ENCODE results near the gene KDM2A. TPM values are rescaled to one million over a fixed set of nuclear protein-coding genes. Genes with fewer than 3 reads are reported as not detected.

Gene KDM2A
- total RNA-seq, 2 donors from 2014 or later: 104 to 107 TPM

DNA sequence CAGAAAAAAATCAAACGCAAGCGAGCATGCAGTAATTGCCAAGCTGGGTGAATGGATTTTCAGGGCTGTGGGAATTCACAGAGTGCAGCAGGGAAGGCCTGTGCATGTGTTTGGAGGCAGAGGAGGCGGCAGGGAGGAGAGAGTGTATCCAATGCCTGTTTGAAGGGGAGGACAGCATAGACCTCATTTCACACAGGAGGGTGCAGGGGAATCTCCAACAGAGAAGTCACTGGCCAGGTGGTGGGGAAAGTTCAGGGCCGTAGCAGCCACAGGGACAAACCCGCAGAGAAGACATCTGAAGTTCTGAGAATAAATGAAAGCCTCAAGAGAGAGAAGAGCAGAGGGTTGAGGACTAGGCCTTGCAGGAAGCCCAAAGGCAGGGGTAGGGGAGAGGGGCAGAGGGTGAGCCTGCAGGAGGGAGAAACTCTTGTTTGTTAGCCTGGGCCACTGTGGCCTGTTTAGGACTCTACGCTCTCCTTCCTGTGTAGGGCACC is 19.2 kb upstream of the KDM2A start:
- DNase-seq (no peak), ATAC-seq (replicated peaks in 1 of 2) (peak in 1 of 2 donors; percentile 22)
- H3K27me3 Mint-ChIP-seq (ENCODE audit: low read depth): no peaks in the 10 kb centered on the region
- no peak overlapping the region for H3K4me3 Mint-ChIP-seq
- no peaks in the 10 kb centered on the region for H3K36me3 Mint-ChIP-seq (ENCODE audit: insufficient read depth in 2 of 2)
- peaks cover 40% of the 10 kb centered on the region for H3K4me1 Mint-ChIP-seq (ENCODE audit: low read depth)
- H3K9me3 Mint-ChIP-seq: no peaks in the 10 kb centered on the region
- peak overlapping the region; percentile 66 for H3K27ac Mint-ChIP-seq

DNA sequence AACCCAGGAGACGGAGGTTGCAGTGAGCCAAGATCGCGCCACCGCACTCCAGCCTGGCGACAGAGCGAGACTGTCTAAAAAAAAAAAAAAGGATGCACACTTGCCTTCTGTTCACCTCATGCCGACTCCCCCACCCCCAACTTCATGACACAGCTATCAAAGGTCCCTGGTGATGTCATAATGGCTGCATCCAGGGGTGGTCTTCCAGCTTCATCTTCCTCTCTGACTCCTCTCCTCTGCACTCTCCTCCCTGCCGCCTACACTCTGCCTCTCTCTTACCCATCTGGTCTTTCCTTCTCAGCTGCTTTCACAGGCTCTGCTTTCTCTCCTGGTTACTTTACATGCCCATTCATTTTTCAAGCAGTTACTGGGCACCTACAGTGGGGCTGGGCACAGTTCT is 16.4 kb upstream of the KDM2A start:
- Mint-ChIP-seq H3K36me3 (ENCODE audit: insufficient read depth in 2 of 2) (no peaks in the 10 kb centered on the region), H3K9me3 (no peaks in the 10 kb centered on the region), H3K4me3 (peak overlapping the region in 1 of 2 donors; percentile 6), H3K27me3 (ENCODE audit: low read depth) (no peaks in the 10 kb centered on the region), H3K4me1 (ENCODE audit: low read depth) (peaks cover 47% of the 10 kb centered on the region), H3K27ac (no peak overlapping the region)
- DNase-seq (no peak), ATAC-seq (replicated peaks in 1 of 2) (no peak)

DNA sequence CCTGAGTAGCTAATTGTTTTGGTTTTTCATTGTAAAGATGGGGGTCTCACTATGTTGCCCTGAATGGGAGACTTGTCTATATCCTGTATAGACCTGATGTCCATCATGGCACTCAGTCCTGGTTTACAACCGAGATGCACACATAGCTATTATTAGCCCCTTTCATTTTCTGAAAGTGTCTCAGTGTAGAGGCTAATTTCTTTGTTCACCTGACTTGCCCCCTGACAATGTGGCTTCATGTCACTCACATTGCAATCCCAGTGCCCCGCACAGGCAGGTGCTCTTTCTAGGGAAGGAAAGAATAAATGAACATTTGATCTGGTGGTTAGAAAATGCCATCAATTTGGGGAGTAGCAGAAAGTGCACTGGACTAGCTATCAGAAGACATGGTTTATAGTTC is 13.1 kb upstream of the KDM2A start:
- ATAC-seq (replicated peaks in 1 of 2) (no peak), DNase-seq (no peak)
- Mint-ChIP-seq H3K9me3 (no peaks in the 10 kb centered on the region), H3K4me1 (ENCODE audit: low read depth) (peaks cover 37% of the 10 kb centered on the region), H3K27me3 (ENCODE audit: low read depth) (no peaks in the 10 kb centered on the region), H3K36me3 (ENCODE audit: insufficient read depth in 2 of 2) (no peaks in the 10 kb centered on the region), H3K27ac (no peak overlapping the region), H3K4me3 (no peak overlapping the region)

DNA sequence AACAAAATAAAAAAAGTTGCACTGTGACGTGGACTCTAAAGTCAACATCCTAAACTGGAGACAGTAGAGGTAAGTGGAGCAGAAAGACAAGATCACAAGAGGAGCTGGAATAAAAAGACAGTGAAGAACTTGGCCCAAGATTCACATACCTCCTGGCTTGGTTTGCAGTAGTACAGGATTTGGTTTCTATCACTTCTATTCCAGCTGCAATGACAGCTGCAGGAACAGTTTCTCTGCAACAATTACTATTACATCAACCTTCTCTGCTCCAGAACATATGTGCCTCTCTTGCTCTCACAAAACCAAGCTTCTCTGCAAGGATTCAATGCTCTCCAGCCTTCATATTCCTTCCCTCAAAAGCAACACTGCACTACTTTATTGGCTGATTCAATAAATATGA is 7.8 kb upstream of the KDM2A start:
- Mint-ChIP-seq H3K27me3 (ENCODE audit: low read depth) (no peaks in the 10 kb centered on the region), H3K4me3 (no peak overlapping the region), H3K9me3 (no peaks in the 10 kb centered on the region), H3K36me3 (ENCODE audit: insufficient read depth in 2 of 2) (no peaks in the 10 kb centered on the region), H3K4me1 (ENCODE audit: low read depth) (peaks cover 12% of the 10 kb centered on the region), H3K27ac (no peak overlapping the region)
- no peak for ATAC-seq (replicated peaks in 1 of 2)
- no peak for DNase-seq

DNA sequence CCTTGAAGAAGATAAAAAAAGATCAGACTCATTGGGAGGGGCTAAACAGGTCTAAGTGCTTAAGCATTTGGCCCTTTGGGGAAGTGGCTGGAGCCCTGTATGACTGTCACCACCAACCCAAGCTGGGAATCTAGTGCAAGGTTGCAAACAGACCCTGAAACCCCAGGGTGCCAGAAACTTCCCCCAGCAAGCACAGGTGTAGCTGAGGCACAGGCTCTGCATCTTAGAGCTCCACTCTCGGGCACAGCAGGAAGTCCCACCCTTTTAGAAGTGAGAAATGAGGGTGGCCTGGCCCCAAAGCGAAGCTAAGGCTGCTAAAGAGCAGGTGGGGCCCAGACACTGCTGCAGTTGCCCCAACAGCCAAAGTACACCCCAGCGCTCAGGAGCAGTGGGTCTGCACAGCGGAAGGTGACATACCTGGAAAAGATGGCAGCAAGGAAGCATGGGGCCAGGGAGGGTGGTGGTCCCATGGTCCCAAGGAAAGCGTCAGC is 5.8 kb upstream of the KDM2A start:
- Mint-ChIP-seq H3K36me3 (ENCODE audit: insufficient read depth in 2 of 2) (no peaks in the 10 kb centered on the region), H3K27ac (peak overlapping the region; percentile 71), H3K27me3 (ENCODE audit: low read depth) (no peaks in the 10 kb centered on the region), H3K9me3 (no peaks in the 10 kb centered on the region), H3K4me3 (peak overlapping the region; percentile 5 to 43), H3K4me1 (ENCODE audit: low read depth) (peaks cover 12% of the 10 kb centered on the region)
- DNase-seq (no peak), ATAC-seq (replicated peaks in 1 of 2) (no peak)

DNA sequence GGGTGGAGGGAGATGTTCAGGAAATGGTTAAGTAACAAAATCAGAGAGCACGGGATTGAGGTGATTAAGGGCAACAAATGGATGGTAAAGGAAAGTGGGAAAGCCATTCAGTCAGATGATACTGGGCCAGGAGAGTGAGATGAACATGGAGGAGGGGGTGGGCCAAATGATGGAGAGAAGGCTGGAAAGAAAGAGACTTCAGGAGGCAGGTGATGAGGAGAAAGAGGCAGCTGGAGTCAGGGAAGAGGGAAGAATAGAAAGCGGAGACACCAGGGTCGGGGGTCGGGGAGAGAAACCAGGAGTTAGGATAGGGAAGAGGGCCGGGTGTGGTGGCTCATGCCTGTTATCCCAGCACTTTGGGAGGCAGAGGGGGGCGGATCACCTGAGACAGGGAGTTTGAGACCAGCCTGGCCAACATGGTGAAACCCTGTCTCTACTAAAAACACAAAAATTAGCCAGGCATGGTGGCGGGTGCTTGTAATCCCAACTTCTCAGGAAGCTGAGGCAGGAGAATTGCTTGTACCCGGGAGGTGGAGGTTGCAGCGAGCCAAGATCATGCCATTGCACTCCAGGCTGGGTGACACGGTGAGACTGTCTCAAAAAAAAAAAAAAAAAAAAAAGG is 4.7 kb upstream of the KDM2A start:
- ATAC-seq (replicated peaks in 1 of 2) (no peak), DNase-seq (no peak)
- Mint-ChIP-seq H3K4me3 (no peak overlapping the region), H3K9me3 (no peaks in the 10 kb centered on the region), H3K36me3 (ENCODE audit: insufficient read depth in 2 of 2) (peaks cover 0 to 3% of the 10 kb centered on the region in 2 donors), H3K27me3 (ENCODE audit: low read depth) (no peaks in the 10 kb centered on the region), H3K4me1 (ENCODE audit: low read depth) (peaks cover 12% of the 10 kb centered on the region), H3K27ac (no peak overlapping the region)

DNA sequence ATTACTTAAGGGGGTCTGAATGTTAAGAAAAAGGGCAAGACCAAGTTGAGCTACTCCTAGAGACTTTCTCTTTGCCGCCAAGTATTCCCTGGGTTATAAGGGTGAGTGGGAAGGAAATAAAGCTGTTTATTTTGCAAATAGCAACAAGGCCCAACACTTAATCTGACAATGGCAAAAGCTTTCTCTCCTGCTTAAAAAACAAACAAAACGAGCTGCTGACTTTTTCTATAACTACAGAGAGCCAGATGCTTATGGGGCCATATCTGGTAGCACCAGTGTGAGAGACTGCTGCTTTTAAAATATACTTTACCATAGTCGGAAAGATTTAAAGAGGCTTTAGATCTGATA is 2.3 kb upstream of the KDM2A start:
- Mint-ChIP-seq H3K36me3 (ENCODE audit: insufficient read depth in 2 of 2) (peaks cover 15 to 17% of the 10 kb centered on the region in 2 donors), H3K9me3 (no peaks in the 10 kb centered on the region), H3K27me3 (ENCODE audit: low read depth) (no peaks in the 10 kb centered on the region), H3K27ac (peak overlapping the region; percentile 19), H3K4me3 (peak overlapping the region in 1 of 2 donors; percentile 83), H3K4me1 (ENCODE audit: low read depth) (peaks cover 28% of the 10 kb centered on the region)
- DNase-seq: no peak
- no peak for ATAC-seq (replicated peaks in 1 of 2)

DNA sequence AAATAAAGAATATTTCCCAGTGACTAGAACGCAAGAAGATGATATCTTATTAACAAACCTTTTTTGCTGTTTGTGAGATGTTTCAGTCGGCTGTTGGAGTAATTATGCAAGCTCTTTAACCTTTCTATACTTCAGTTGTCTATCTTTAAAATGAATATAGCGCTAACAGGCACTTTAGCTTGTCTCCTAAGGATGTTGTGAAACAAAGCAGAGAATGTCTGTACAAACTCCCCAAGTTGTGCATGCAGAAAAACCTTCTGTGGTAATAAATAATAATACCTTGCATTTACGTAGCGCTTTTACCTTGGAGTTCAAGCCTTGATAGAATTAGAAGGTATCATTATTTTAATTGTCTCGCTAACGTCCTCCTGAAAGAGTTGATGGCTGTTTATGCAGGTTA is 1.9 kb upstream of the KDM2A start:
- H3K27me3 Mint-ChIP-seq (ENCODE audit: low read depth): no peaks in the 10 kb centered on the region
- H3K4me3 Mint-ChIP-seq: peak overlapping the region; percentile 77 to 83
- no peaks in the 10 kb centered on the region for H3K9me3 Mint-ChIP-seq
- H3K4me1 Mint-ChIP-seq (ENCODE audit: low read depth): peaks cover 32% of the 10 kb centered on the region
- H3K27ac Mint-ChIP-seq: no peak overlapping the region
- no peak for ATAC-seq (replicated peaks in 1 of 2)
- no peak for DNase-seq
- H3K36me3 Mint-ChIP-seq (ENCODE audit: insufficient read depth in 2 of 2): peaks cover 15 to 17% of the 10 kb centered on the region in 2 donors

DNA sequence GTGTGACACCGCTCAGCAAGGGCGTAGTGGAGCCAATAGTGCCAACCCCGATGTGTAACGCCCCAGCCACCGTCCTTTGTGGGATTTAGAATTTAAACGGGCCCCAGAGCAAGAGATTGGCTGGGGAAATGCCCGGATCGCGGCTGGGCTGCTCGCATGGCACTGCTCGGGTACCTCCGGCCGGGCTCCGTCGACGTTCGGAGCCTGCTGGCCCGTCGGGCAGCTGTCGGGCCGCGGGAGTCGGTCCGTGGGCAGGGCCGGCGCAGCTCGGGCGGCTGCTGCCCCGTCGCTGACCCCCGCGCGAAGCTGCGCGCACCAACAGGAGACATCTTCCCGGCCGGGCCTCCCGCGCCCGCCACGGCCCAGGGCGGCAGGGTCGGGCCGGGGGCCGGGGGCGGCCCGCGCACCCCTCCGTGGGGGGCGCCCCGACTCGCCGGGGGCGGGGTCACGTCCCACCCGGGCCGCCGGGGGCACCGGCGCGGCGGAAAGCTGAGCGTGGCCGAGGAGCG is 1.3 kb upstream of the KDM2A start:
- Mint-ChIP-seq H3K36me3 (ENCODE audit: insufficient read depth in 2 of 2) (peaks cover 15 to 17% of the 10 kb centered on the region in 2 donors), H3K27me3 (ENCODE audit: low read depth) (no peaks in the 10 kb centered on the region), H3K27ac (no peak overlapping the region), H3K4me1 (ENCODE audit: low read depth) (peaks cover 34% of the 10 kb centered on the region), H3K4me3 (peak overlapping the region; percentile 77 to 83), H3K9me3 (no peaks in the 10 kb centered on the region)
- DNase-seq (peak; percentile 67 to 72), ATAC-seq (replicated peaks in 1 of 2) (peak; percentile 18 to 27)

DNA sequence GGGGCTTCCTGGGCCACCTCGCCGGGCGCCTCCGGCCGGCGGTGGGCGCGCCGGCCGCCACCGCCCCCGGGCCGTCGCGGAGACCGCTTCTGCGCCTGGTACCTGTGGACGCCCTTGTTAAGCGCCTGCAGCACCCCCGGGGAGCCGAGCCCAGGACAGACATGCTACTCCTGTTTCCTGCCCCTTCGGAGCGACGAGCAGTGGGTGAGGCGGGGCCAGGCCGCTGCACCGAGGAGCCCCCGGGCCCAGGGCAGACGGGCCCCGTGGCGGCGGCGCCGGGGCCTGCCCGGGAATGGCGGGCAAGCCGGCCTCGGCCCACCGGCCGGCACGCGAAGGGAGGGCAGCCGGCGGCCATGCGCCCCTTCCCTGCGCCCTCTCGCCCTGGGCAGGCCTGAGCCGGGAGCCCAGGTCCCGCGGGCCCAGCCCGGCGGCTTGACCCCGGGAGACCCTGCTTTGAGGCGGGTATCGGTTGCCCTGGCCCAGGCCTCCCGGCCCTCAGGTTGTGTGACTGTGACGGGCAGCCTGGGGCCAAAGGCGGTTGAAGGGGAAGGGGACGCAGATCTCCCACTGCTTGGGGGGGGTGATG is 789 bp upstream of the KDM2A start:
- H3K4me3 Mint-ChIP-seq: peak overlapping the region; percentile 76 to 89
- H3K4me1 Mint-ChIP-seq (ENCODE audit: low read depth): peaks cover 34% of the 10 kb centered on the region
- H3K27me3 Mint-ChIP-seq (ENCODE audit: low read depth): no peaks in the 10 kb centered on the region
- peaks cover 15 to 20% of the 10 kb centered on the region in 2 donors for H3K36me3 Mint-ChIP-seq (ENCODE audit: insufficient read depth in 2 of 2)
- H3K9me3 Mint-ChIP-seq: no peaks in the 10 kb centered on the region
- no peak overlapping the region for H3K27ac Mint-ChIP-seq
- DNase-seq (peak; percentile 69 to 71), ATAC-seq (replicated peaks in 1 of 2) (peak; percentile 28)

DNA sequence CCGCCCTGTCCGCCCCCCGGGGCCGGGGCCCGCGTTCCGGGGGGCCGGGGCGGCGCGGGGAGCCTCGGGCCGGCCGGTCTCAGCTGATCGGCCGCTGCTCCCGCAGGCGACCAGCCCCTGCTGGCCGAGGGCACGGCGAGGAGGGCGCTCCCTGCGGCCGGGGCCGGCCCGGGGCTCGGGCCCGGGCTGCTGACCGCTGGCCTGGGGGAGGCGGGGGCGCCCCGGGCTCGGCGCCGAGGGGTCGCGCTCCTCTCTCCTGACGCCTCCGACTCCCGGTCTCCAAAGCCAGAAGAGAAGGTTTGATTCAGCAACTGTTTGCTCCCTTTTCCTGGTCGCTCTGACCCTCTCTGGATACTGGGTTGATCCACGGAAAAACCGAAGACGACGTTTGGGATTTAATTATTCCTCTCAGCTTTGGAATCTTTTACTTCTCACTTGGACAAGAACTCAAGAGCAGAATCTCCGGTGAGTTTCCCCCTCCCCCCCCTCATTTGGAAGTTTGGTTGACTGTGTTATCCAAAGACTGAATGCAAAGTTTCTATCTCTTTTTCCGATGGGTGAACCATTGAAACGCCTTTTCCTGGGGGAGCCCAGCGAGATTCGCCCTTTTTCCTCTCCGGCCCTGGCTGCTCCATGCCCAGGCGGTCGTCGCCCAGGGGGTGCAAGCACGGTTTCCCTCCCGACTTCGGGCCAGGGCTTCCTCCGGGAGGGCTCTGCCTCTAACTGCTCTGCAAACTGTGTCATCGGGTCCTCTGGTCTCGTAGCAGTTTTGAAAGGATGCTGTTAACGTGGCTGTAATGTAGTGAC is 725 bp downstream of the KDM2A start:
- Mint-ChIP-seq H3K36me3 (ENCODE audit: insufficient read depth in 2 of 2) (peaks cover 15 to 25% of the 10 kb centered on the region in 2 donors), H3K9me3 (no peaks in the 10 kb centered on the region), H3K27ac (peak overlapping the region; percentile 93), H3K27me3 (ENCODE audit: low read depth) (no peaks in the 10 kb centered on the region), H3K4me1 (ENCODE audit: low read depth) (peaks cover 32% of the 10 kb centered on the region), H3K4me3 (peak overlapping the region; percentile 94 to 99)
- ATAC-seq (replicated peaks in 1 of 2): peak in 1 of 2 donors; percentile 6
- peak; percentile 27 to 50 for DNase-seq

DNA sequence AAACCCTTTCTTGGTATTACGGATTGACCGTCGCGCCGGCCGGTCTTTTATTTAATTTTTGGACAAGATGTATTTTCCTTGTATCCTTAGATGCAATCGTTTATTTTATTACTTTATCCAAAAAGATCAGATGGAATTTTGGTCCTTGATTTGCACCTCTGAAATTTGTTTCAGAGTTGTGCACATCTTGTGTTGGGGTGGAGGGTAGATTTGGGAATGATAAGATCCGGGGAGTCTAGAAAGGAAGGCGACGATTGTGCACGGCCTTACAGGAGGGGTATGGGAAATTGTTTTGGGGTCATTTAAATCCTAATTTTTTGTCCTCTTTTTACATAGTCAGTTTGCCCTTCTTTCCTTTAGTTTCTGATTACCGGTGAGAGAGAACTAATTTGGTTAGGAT is 1.4 kb downstream of the KDM2A start:
- ATAC-seq (replicated peaks in 1 of 2) (no peak), DNase-seq (no peak)
- H3K27ac Mint-ChIP-seq: peak overlapping the region; percentile 93
- H3K4me3 Mint-ChIP-seq: peak overlapping the region; percentile 94 to 99
- H3K4me1 Mint-ChIP-seq (ENCODE audit: low read depth): peaks cover 29% of the 10 kb centered on the region
- peaks cover 17 to 25% of the 10 kb centered on the region in 2 donors for H3K36me3 Mint-ChIP-seq (ENCODE audit: insufficient read depth in 2 of 2)
- no peaks in the 10 kb centered on the region for H3K9me3 Mint-ChIP-seq
- H3K27me3 Mint-ChIP-seq (ENCODE audit: low read depth): no peaks in the 10 kb centered on the region

All from activated T-cell treated with anti-CD3 and anti-CD28 coated beads, Interleukin-2, amount 50 U/mL, for 72 hours (primary cell).